SIG-M5 treated with dmso at 0.1 percent for 504 hours (cell line): ENCODE results near the gene TSR3.
"Not testable (repeated sequence)": the region's sequence is repeated elsewhere in the genome, so short reads cannot be mapped to it uniquely, and the experiment has no call there.

Experiments
- DNase-seq: peaks from one replicate; lab custom pipeline; 2025; ENCODE audit not compliant: unreplicated experiment; lab: John Stamatoyannopoulos, UW

TSR3 gene

GRCh38 chr16:1338855-1339675 is 12.6 kb downstream of the TSR3 start:
- DNase-seq = no peak

- DNase-seq = no peak
Measured at GRCh38 chr16:1338119-1338730, 13.5 kb downstream of the TSR3 start.

DNA sequence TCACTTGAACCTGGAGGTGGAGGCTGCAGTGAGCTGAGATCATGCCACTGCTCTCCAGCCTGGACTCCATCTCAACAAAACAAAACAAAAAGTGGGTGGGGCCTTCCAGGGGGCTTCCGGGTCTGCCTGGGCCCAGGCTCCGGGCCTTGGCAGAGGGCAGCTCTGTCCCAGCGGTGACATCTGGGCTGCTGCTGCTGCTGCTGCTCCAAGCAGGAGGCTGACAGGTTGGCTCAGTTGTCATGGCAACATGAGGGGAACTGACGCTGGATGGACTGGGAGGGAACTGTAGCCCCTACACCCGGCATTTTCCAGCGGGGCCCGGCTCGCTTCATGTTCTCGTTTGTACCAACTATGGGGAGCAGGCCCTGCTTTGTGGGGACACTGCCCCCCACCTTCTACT is 14.2 kb downstream of the TSR3 start:
- no peak for DNase-seq

DNA sequence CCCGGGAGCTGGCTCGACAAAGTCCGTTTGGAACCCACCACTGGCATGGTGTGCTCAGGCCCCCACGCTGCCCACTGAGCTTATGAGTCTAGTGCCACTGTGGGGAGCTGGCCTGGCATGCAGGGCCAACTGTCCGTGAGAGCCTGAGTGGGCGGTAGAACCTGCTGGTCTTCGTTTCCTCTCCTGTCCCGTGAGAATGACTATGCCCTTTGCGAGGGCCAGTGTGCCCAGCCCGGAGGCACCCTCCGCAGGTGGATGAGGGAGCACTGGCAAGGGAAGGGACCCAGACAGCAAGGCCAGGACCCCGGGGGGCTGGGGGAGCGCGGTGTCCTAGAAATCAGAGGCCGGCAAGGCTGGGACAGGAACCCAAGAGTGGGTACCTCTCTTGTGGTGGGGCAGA is 15.1 kb downstream of the TSR3 start:
- DNase-seq = no peak

- no peak for DNase-seq
Measured at GRCh38 chr16:1335996-1336395, 15.7 kb downstream of the TSR3 start.

- no peak for DNase-seq
Measured at GRCh38 chr16:1335211-1335971, 16.3 kb downstream of the TSR3 start.

DNA sequence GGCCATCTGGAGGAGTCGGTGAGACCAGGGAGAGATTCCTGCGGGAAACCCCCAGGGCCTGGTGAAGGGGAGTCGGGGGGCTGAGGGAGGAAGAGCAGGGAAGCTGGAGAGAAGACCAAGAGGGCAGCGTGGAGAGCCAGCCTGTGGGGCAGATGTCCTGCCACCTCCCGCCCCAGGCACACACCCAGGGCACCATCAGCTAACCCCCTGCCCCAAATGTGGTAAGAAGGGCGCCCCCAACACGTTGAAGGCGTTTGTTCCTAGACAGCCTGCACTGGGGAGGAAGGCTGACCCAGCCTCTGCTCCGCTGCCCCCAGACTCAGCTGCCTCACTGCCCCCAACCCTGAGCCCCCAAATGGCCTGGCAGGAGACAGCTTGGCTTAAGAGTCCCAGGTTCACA is 16.9 kb downstream of the TSR3 start:
- DNase-seq = no peak

DNA sequence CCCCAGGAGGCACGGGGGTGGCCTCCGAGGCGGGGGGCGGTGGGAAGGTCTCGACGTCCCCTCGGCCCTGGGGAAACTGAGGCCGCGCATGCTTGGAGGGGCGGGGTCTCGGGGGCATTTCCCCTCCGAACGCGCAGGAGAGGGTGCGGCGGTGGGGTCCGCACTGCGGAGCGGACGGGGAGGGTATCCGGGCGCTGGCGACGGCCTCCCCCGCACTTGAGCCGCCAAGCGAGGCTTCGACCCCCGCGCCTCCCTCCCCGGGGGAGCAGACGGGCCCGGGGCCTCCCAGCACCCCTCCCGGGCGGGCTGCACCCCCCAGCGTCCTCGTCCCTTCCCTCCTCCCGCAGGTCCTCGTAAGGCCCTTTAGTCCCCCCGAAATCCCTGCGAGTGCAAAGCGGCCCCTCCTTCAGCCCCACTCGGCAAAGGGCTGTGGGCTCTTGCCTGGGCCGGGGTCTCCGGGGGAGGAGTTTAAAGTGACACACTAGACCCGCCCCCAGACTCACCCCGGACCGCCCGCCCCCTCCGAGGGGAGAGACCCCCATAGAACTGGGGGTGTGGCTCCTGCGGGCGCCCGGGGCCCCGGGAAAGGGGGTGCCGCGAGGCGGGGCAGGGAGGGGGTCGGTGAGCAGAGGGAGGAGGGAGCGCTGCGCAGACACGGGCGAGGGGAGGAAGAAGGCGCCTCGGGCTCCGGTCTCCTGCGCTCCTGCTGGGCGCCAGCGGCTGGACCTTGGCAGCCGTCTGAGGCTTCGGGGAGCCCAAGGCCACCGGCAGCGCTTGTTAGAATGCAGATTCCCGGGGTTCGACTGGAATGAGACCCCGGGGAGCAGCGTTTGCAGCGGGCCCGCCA is 17.6 kb downstream of the TSR3 start:
- DNase-seq = no peak

GRCh38 chr16:1333149-1333812 is 18.4 kb downstream of the TSR3 start, which contains the start of gene BAIAP3:
BAIAP3 (plus strand) TSS chr16:1333645; CDS start chr16:1338550, 4,905 bp downstream.
- no peak for DNase-seq

DNA sequence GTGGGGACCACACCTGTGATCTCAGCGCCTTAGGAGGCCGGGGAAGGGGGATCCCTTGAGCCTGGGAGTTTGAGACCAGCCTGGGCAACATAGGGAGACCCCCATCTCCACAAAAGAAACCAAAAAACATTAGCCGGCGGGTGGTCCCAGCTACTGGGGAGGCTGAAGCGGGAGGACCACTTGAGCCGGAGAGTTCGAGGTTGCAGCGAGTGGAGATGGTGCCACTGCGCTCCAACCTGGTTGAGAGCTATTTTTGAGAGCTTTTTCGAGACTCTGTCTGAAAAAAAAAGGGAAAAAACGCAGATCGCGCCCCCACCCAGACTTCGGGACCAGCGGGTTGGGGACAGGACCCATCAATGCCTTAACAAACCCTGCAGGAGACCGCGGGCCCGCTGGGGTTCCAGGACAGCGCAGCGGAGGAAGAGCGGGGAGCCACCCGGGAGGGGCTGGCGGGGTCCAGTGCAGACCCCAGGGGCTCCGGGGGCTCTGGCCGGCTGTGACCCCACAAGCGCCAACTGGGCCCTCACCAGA is 19.0 kb downstream of the TSR3 start:
- no peak for DNase-seq

DNA sequence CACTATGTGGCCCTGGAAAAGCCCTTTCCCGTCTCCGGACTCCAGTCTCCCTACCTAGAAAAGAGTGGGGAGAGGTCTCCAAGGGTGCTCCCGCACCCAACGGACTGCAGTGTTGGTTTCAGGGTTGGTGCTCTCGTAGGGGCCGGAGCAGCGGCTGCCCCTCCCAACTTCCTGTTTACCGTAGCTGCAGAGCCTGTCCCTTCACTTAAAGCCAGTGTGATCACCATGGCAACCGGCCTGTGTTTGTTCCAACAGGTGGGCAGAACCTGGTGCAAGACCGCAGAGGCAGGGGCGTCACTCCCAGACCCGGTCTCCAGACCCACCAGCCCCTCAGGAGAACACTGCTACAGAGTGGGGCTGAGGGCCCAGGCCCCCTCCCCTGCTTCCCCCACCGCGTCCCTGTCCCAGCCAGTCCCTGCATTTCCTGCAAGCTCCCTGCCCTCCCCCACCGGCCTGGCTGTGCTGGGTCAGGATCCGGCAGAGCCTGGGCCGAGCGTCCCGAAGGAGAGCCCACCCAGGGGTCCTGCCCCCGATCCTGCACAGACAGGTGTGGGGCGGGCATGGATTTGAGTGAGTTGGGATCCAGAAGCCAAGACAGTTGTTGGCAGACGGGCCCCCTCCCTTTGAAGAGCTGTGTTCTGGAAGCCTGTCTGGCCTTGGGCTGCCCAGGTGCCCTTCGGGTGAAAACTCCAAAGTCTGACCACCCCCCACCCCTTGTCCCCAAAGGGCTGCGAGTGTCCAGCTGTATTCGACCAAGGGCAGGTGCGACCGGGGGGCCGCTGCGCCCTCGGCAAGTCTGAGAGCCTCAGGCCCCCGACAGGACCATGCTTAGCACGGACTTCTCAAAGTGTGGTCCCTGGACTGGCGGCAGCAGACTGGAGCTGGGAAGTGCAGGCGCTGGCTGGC is 19.7 kb downstream of the TSR3 start:
- peak; percentile 30 for DNase-seq

GRCh38 chr16:1330931-1331711 is 20.6 kb downstream of the TSR3 start:
- DNase-seq = no peak

GRCh38 chr16:1330260-1330914 is 21.3 kb downstream of the TSR3 start:
- DNase-seq = no peak

DNA sequence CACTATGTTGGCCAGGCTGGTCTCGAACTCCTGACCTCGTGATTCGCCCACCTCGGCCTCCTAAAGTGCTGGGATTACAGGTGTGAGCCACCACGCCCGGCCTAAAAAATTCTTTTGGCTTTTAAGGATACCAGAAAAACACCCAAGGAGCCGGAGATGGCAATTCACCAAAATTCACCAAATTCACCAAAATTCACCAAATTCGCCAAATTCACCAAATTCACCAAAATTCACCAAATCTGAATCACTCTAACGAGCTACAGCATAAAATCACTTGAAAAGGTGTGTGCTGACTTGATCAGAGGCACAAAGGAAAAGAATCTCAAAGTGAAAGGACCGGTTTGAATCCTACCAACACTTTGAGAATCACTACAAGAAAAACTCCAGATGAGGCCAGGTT is 22.7 kb downstream of the TSR3 start:
- not testable (repeated sequence) for DNase-seq

DNA sequence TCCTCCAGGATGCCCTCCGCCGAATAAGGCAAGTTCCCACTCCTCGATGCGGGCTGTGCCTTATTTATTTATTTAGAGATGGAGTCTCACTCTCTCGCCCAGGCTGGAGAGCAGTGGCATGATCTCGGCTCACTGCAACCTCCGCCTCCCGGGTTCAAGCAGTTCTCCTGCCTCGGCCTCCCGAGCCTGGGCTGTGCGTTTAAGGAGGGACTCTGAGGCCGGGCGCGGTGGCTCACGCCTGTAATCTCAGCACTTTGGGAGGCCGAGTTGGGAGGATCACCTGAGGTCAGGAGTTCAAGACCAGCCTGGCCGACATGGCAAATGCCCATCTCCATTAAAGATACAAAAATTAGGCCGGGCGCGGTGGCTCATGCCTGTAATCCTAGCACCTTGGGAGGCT is 23.5 kb downstream of the TSR3 start:
- DNase-seq = not testable (repeated sequence)

- DNase-seq = no peak
Measured at GRCh38 chr16:1327619-1327947, 24.1 kb downstream of the TSR3 start.

DNA sequence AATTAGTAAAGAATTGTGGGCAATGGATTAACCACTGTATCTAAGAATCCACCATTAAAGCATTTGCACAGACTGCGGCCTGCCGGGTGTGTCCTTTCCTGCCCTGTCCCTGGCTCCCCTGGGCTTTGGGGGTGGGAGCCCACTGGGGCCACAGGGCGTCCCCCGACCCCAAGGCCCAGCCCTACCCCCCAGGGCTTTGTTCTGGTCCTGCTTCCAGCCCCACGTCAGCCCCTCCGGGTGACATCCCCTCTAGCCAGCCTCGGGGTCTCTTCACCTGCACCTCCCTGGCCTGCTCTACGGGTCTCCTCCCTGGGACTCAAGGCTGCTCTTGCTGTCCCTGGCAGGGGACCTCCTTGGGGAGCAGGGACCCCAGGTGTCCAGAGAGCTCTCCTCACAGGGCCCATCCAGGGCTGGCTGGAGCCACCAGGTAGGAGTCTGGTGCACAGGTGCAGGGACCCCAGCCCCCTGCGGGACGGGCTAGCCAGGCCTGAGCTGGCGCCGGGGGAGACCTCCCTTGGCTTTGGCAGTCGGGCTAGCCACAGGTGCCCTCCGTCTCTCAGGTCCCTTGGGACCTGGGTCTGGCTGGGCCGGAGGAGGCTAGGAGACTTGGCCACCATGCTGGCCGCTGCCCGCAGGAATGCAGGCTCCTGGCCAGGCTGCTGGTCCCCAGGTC is 24.6 kb downstream of the TSR3 start:
- DNase-seq = no peak
